HCT116 (cell line): ENCODE data around the gene SRGN. TPM values are rescaled to one million over a fixed set of nuclear protein-coding genes. Genes with fewer than 3 reads are reported as not detected.
A peak's percentile ranks its signal among the peaks of the same experiment; 100 is the strongest.

Source experiments
- ATAC-seq: fragments of 200-7000 bp; cut with Tn5 transposase; 2 replicates; pipeline ENCODE4 v1.9.1; 2020; ENCODE audit warnings: mild to moderate bottlenecking, moderate library complexity
- BruUV-seq: library from RNA; stranded (reverse); fragments of 400-500 nt; replicated peaks from 2 replicates; lab custom pipeline; 2021; lab: Mats Ljungman, UMichigan
- CTCF ChIA-PET: fragments of 300-600 bp; sonication (Branson Sonifier 250); formaldehyde crosslinking; loops from one replicate; lab custom pipeline; 2021; ENCODE audit warnings: antibody characterized with exemption; lab: Charles Lee
- POLR2A ChIA-PET: fragments of 300-600, 350-600 bp; sonication (Branson Sonifier 250); formaldehyde crosslinking; loops from one replicate; lab custom pipeline; 2021; ENCODE audit warnings: antibody characterized with exemption; lab: Charles Lee
- RAD21 ChIA-PET, 2 experiments: fragments of 300-600 bp; sonication (Branson Sonifier 250); formaldehyde crosslinking; loops; one replicate each; lab custom pipeline; 2023; ENCODE audit warnings: low total read pairs in 2 of 2; ENCODE audit not compliant: uncharacterized antibody in 2 of 2, unreplicated experiment in 2 of 2, low non-redundant PET in 1 of 2; lab: Charles Lee
- DNase-seq: peaks from one replicate; pipeline ENCODE4 v3.0.0-alpha.2; 2010; ENCODE audit warnings: low read depth, low spot score
- H2AFZ ChIP-seq: fragments of 200-600 bp; shearing (Covaris generic), sonication (generic); 2 replicates; pipeline ENCODE4 v1.6.1; 2017; ENCODE audit warnings: low read depth, mixed run types, mixed read lengths, antibody characterized with exemption, low read length; ENCODE audit not compliant: poor library complexity, severe bottlenecking
- H3K27ac ChIP-seq: 2 replicates; pipeline ENCODE4 v1.5.1; 2012; ENCODE audit warnings: low read depth, low read length
- H3K27me3 ChIP-seq: fragments of 200-600 bp; sonication (generic); 2 replicates; pipeline ENCODE4 v1.6.1; 2016; ENCODE audit warnings: mixed run types, low read length, mixed read lengths; ENCODE audit not compliant: insufficient read depth
- H3K36me3 ChIP-seq, 2 experiments: fragments of 200-500 bp in 1 of 2; fragments of 200-600 bp in 1 of 2; sonication (Bioruptor generic) in 1 of 2; sonication (generic) in 1 of 2; 2 replicates each; pipeline versions ENCODE4 v1.5.1 to v1.6.1; 2014 to 2016; ENCODE audit warnings: low read length in 2 of 2, inconsistent platforms in 1 of 2, mixed read lengths in 1 of 2, mixed run types in 1 of 2; ENCODE audit not compliant: insufficient read depth in 2 of 2, control insufficient read depth in 1 of 2
- H3K4me1 ChIP-seq, 2 experiments: fragments of 200-600 bp in 1 of 2; sonication (generic) in 1 of 2; 2 replicates each; pipeline versions ENCODE4 v1.5.1 to v1.6.1; 2012 to 2017; ENCODE audit warnings: low read length in 2 of 2, inconsistent platforms in 1 of 2, mild to moderate bottlenecking in 1 of 2, mixed read lengths in 1 of 2, mixed run types in 1 of 2, moderate library complexity in 1 of 2; ENCODE audit not compliant: insufficient read depth in 2 of 2, control insufficient read depth in 1 of 2
- H3K4me2 ChIP-seq: fragments of 200-600 bp; sonication (generic); 2 replicates; pipeline ENCODE4 v1.6.1; 2017; ENCODE audit warnings: mixed run types, low read length, mixed read lengths
- H3K4me3 ChIP-seq, 2 experiments: fragments of 200-600 bp in 1 of 2; sonication (generic) in 1 of 2; replicated peaks in 1 of 2; 2 replicates each; pipeline ENCODE4 v1.5.1; 2011 to 2016; ENCODE audit warnings: low read length in 2 of 2, control low read depth in 1 of 2, low read depth in 1 of 2, mild to moderate bottlenecking in 1 of 2, mixed read lengths in 1 of 2, mixed run types in 1 of 2
- H3K79me2 ChIP-seq: fragments of 200-600 bp; sonication (generic); 2 replicates; pipeline ENCODE4 v1.6.1; 2017; ENCODE audit warnings: mild to moderate bottlenecking, mixed run types, low read length, moderate library complexity, mixed read lengths; ENCODE audit not compliant: insufficient read depth
- H3K9ac ChIP-seq: fragments of 200-600 bp; sonication (generic); 2 replicates; pipeline ENCODE4 v1.6.1; 2016; ENCODE audit warnings: low read length, mixed read lengths
- H3K9me2 ChIP-seq: fragments of 200-600 bp; sonication (generic), shearing (Covaris generic); 2 replicates; pipeline ENCODE4 v1.6.1; 2017; ENCODE audit warnings: mixed run types, mild to moderate bottlenecking, moderate library complexity; ENCODE audit not compliant: insufficient read depth
- H3K9me3 ChIP-seq, 2 experiments: fragments of 200-500 bp in 1 of 2; fragments of 200-600 bp in 1 of 2; sonication (Bioruptor generic) in 1 of 2; sonication (generic) in 1 of 2; 2 replicates each; pipeline ENCODE4 v1.6.1; 2014 to 2017; ENCODE audit warnings: low read length in 2 of 2, mixed read lengths in 2 of 2, inconsistent platforms in 1 of 2, low read depth in 1 of 2, mild to moderate bottlenecking in 1 of 2, mixed run types in 1 of 2, moderate library complexity in 1 of 2; ENCODE audit not compliant: control insufficient read depth in 1 of 2, insufficient read depth in 1 of 2
- H4K20me1 ChIP-seq: fragments of 200-600 bp; sonication (generic), shearing (Covaris generic); 2 replicates; pipeline ENCODE4 v1.6.1; 2017; ENCODE audit warnings: mixed run types, mild to moderate bottlenecking, moderate library complexity; ENCODE audit not compliant: insufficient read depth
- CBX3 ChIP-seq: IDR thresholded peaks from 2 replicates; pipeline ENCODE4 v1.6.1; 2012; ENCODE audit warnings: low read depth
- CEBPB ChIP-seq: IDR thresholded peaks from 2 replicates; pipeline ENCODE4 v1.6.1; 2012; ENCODE audit warnings: low read depth
- EGR1 ChIP-seq: IDR thresholded peaks from 2 replicates; pipeline ENCODE4 v1.6.1; 2012; ENCODE audit warnings: low read depth
- ELF1 ChIP-seq: IDR thresholded peaks from 2 replicates; pipeline ENCODE4 v1.6.1; 2012; ENCODE audit warnings: low read depth, borderline replicate concordance
- EZH2 ChIP-seq: fragments of 200-600 bp; sonication (generic); IDR thresholded peaks from 2 replicates; pipeline ENCODE4 v1.6.1; 2017; ENCODE audit warnings: antibody characterized with exemption, mixed run types
- EZH2phosphoT487 ChIP-seq: fragments of 200-600 bp; IDR thresholded peaks from 2 replicates; pipeline ENCODE4 v1.6.1; 2018; ENCODE audit warnings: antibody characterized with exemption, borderline replicate concordance
- FOSL1 ChIP-seq: IDR thresholded peaks from 2 replicates; pipeline ENCODE4 v1.6.1; 2012; ENCODE audit warnings: low read depth
- JUND ChIP-seq: IDR thresholded peaks from 2 replicates; pipeline ENCODE4 v1.6.1; 2012
- POLR2AphosphoS5 ChIP-seq: IDR thresholded peaks from 2 replicates; pipeline ENCODE4 v1.6.1; 2011; ENCODE audit warnings: mild to moderate bottlenecking, low read depth, low read length, moderate library complexity
- RAD21 ChIP-seq: IDR thresholded peaks from 2 replicates; pipeline ENCODE4 v1.6.1; 2012; ENCODE audit warnings: low read depth, mild to moderate bottlenecking
- SIN3A ChIP-seq: IDR thresholded peaks from 2 replicates; pipeline ENCODE4 v1.6.1; 2012; ENCODE audit warnings: low read depth
- TCF7L2 ChIP-seq: IDR thresholded peaks from 2 replicates; pipeline ENCODE4 v1.7.0; 2011; ENCODE audit warnings: borderline replicate concordance, inconsistent platforms; ENCODE audit not compliant: insufficient read depth, insufficient read length; ENCODE audit errors: extremely low read depth
- YY1 ChIP-seq: IDR thresholded peaks from 2 replicates; pipeline ENCODE4 v1.6.1; 2011; ENCODE audit warnings: low read length, low read depth, moderate library complexity, mild to moderate bottlenecking; ENCODE audit not compliant: insufficient replicate concordance; ENCODE audit errors: extremely low read depth
- ZFX ChIP-seq: fragments of 450-650 bp; IDR thresholded peaks from 2 replicates; pipeline ENCODE4 v1.6.1; 2017
- ZNF274 ChIP-seq: fragments of 200-500 bp; sonication (Bioruptor generic); IDR thresholded peaks from 2 replicates; pipeline ENCODE4 v1.6.1; 2014; ENCODE audit warnings: mild to moderate bottlenecking, low read depth, low read length, inconsistent platforms
- intact Hi-C: fragments of 100-400 bp; cut with micrococcal nuclease; formaldehyde crosslinking; loops from 2 replicates; pipeline ENCODE4 v1.10.0; 2022
- total RNA-seq: library from RNA; stranded (reverse); gene quantifications from one replicate; pipeline ENCODE4 v1.2.1, GENCODE V29; 2021; ENCODE audit not compliant: unreplicated experiment
- TF ChIP-seq, protein P1 (sequence below): IDR thresholded peaks from 2 replicates; pipeline ENCODE4 v1.6.1; 2012
- TF ChIP-seq, protein P2 (sequence below): IDR thresholded peaks from 2 replicates; pipeline ENCODE4 v1.6.1; 2012; ENCODE audit warnings: low read depth
- TF ChIP-seq, protein P3 (sequence below), 3 experiments: fragments of 200-600 bp in 1 of 3; sonication (generic) in 1 of 3; IDR thresholded peaks in 2 of 3; conservative IDR thresholded peaks in 1 of 3; 2 replicates each; pipeline ENCODE4 v1.5.1; 2012 to 2017; ENCODE audit warnings: low read depth in 2 of 3, low read length in 2 of 3, antibody characterized with exemption in 1 of 3, borderline replicate concordance in 1 of 3, control low read depth in 1 of 3, mild to moderate bottlenecking in 1 of 3, mixed read lengths in 1 of 3, mixed run types in 1 of 3, moderate library complexity in 1 of 3; ENCODE audit not compliant: insufficient read depth in 1 of 3
- TF ChIP-seq, protein P4 (sequence below): IDR thresholded peaks from 2 replicates; pipeline ENCODE4 v1.6.1; 2012
- TF ChIP-seq, protein P5 (sequence below): IDR thresholded peaks from 2 replicates; pipeline ENCODE4 v1.6.1; 2011; ENCODE audit warnings: mild to moderate bottlenecking, low read length, moderate library complexity; ENCODE audit not compliant: insufficient replicate concordance; ENCODE audit errors: extremely low read depth

The SRGN gene
- total RNA-seq, 1 experiment from 2014 or later: 1.8 TPM

DNA sequence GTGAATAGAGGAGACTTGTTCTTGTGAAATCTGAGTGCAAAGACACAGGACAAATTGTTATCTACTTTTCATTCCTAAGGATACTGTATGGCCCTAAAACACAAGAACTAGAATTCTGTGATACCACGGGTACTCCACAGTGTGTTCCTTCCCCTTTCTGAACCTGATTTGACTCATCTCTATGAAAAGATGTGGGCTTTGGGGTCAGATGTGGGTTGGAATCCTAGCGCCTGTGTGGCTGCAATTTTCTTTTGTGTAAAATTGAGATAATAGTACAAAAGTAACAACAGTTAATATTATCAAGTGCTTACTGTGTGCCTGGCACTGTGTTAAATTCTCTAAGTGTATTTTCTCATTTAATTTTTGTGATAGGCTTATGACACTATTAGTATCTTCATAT lies 8.1 kb downstream of the SRGN start:
- no peak for TF ChIP-seq YY1
- TF ChIP-seq JUND: no peak
- no peak for TF ChIP-seq EZH2
- no peak for TF ChIP-seq ELF1
- TF ChIP-seq ZNF274: no peak
- TF ChIP-seq, protein P1, sequence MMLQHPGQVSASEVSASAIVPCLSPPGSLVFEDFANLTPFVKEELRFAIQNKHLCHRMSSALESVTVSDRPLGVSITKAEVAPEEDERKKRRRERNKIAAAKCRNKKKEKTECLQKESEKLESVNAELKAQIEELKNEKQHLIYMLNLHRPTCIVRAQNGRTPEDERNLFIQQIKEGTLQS: no peak
- no peak for TF ChIP-seq POLR2AphosphoS5
- no peak for TF ChIP-seq EZH2phosphoT487
- no peak for TF ChIP-seq RAD21
- no peak for TF ChIP-seq EGR1
- TF ChIP-seq, protein P2, sequence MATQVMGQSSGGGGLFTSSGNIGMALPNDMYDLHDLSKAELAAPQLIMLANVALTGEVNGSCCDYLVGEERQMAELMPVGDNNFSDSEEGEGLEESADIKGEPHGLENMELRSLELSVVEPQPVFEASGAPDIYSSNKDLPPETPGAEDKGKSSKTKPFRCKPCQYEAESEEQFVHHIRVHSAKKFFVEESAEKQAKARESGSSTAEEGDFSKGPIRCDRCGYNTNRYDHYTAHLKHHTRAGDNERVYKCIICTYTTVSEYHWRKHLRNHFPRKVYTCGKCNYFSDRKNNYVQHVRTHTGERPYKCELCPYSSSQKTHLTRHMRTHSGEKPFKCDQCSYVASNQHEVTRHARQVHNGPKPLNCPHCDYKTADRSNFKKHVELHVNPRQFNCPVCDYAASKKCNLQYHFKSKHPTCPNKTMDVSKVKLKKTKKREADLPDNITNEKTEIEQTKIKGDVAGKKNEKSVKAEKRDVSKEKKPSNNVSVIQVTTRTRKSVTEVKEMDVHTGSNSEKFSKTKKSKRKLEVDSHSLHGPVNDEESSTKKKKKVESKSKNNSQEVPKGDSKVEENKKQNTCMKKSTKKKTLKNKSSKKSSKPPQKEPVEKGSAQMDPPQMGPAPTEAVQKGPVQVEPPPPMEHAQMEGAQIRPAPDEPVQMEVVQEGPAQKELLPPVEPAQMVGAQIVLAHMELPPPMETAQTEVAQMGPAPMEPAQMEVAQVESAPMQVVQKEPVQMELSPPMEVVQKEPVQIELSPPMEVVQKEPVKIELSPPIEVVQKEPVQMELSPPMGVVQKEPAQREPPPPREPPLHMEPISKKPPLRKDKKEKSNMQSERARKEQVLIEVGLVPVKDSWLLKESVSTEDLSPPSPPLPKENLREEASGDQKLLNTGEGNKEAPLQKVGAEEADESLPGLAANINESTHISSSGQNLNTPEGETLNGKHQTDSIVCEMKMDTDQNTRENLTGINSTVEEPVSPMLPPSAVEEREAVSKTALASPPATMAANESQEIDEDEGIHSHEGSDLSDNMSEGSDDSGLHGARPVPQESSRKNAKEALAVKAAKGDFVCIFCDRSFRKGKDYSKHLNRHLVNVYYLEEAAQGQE: no peak
- no peak for TF ChIP-seq CBX3
- no peak for TF ChIP-seq ZFX
- no peak for TF ChIP-seq FOSL1
- no peak for TF ChIP-seq TCF7L2
- TF ChIP-seq CEBPB: no peak
- no peak for TF ChIP-seq SIN3A
- TF ChIP-seq, protein P3, sequence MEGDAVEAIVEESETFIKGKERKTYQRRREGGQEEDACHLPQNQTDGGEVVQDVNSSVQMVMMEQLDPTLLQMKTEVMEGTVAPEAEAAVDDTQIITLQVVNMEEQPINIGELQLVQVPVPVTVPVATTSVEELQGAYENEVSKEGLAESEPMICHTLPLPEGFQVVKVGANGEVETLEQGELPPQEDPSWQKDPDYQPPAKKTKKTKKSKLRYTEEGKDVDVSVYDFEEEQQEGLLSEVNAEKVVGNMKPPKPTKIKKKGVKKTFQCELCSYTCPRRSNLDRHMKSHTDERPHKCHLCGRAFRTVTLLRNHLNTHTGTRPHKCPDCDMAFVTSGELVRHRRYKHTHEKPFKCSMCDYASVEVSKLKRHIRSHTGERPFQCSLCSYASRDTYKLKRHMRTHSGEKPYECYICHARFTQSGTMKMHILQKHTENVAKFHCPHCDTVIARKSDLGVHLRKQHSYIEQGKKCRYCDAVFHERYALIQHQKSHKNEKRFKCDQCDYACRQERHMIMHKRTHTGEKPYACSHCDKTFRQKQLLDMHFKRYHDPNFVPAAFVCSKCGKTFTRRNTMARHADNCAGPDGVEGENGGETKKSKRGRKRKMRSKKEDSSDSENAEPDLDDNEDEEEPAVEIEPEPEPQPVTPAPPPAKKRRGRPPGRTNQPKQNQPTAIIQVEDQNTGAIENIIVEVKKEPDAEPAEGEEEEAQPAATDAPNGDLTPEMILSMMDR (IDR thresholded peaks at IDR 0.05 in 2 of 3, conservative IDR thresholded peaks at IDR 0.05 in 1 of 3; ENCODE audit: borderline replicate concordance in 1 of 3, insufficient read depth in 1 of 3, low read depth in 2 of 3, low read length in 2 of 3): no peak
- TF ChIP-seq, protein P4, sequence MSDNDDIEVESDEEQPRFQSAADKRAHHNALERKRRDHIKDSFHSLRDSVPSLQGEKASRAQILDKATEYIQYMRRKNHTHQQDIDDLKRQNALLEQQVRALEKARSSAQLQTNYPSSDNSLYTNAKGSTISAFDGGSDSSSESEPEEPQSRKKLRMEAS: no peak
- TF ChIP-seq, protein P5, sequence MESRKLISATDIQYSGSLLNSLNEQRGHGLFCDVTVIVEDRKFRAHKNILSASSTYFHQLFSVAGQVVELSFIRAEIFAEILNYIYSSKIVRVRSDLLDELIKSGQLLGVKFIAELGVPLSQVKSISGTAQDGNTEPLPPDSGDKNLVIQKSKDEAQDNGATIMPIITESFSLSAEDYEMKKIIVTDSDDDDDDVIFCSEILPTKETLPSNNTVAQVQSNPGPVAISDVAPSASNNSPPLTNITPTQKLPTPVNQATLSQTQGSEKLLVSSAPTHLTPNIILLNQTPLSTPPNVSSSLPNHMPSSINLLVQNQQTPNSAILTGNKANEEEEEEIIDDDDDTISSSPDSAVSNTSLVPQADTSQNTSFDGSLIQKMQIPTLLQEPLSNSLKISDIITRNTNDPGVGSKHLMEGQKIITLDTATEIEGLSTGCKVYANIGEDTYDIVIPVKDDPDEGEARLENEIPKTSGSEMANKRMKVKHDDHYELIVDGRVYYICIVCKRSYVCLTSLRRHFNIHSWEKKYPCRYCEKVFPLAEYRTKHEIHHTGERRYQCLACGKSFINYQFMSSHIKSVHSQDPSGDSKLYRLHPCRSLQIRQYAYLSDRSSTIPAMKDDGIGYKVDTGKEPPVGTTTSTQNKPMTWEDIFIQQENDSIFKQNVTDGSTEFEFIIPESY: no peak
- Histone ChIP-seq H3K4me3 (no peak overlapping the region), H3K4me1 (peaks cover 0 to 2% of the 10 kb centered on the region in 2 experiments; a peak in 2 of 4 replicates), H3K27me3 (no peaks in the 10 kb centered on the region), H2AFZ (peak overlapping the region; percentile 35), H3K4me2 (no peak overlapping the region), H3K9me3 (no peaks in the 10 kb centered on the region), H3K27ac (no peak overlapping the region), H3K36me3 (no peaks in the 10 kb centered on the region), H4K20me1 (no peaks in the 10 kb centered on the region), H3K79me2 (no peaks in the 10 kb centered on the region), H3K9ac (no peak overlapping the region), H3K9me2 (no peaks in the 10 kb centered on the region)
- BruUV-seq: no TSS peak
- POLR2A ChIA-PET: no interaction called here
- intact Hi-C loops: no loop called here
- no peak for DNase-seq
- no peak for ATAC-seq
- CTCF ChIA-PET: no interaction called here
- RAD21 ChIA-PET: no interaction called here
